Activated naive CD8-positive, alpha-beta T cell (primary cell): ENCODE results near the gene KLK14.

Experiments used
- H3K27ac Mint-ChIP-seq: one replicate; pipeline ENCODE4 v1.8.0; 2021; ENCODE audit warnings: mixed read lengths
- H3K27me3 Mint-ChIP-seq: one replicate; pipeline ENCODE4 v1.8.0; 2021; ENCODE audit warnings: mixed read lengths
- H3K36me3 Mint-ChIP-seq: one replicate; pipeline ENCODE4 v1.8.0; 2021; ENCODE audit warnings: mixed read lengths
- H3K4me1 Mint-ChIP-seq: one replicate; pipeline ENCODE4 v1.8.0; 2021; ENCODE audit warnings: low read depth, mixed read lengths
- H3K4me3 Mint-ChIP-seq: one replicate; pipeline ENCODE4 v1.8.0; 2021; ENCODE audit warnings: mild to moderate bottlenecking, mixed read lengths
- H3K9me3 Mint-ChIP-seq: one replicate; pipeline ENCODE4 v1.8.0; 2021; ENCODE audit warnings: low read depth, mixed read lengths

KLK14 gene, protein sequence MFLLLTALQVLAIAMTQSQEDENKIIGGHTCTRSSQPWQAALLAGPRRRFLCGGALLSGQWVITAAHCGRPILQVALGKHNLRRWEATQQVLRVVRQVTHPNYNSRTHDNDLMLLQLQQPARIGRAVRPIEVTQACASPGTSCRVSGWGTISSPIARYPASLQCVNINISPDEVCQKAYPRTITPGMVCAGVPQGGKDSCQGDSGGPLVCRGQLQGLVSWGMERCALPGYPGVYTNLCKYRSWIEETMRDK

DNA sequence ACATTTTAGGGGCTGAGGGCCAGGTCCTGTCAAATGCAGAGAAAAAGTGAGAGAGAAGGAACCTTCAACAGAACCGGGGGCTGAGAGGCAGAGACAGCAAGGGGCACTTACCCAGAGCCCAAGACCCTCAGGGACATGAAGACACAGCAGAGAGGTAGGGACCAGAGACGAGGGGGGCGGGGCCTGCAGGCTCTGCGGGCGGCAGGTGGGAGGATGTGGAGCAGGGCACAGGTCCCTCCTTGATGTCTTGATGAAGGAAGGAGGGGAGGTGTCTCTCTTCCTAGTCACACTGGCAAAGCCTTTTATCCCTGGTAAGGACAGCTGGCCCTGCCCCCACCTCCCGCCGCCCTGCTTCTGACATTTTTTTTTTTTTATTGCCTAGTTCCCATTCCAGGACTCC is at the start of gene KLK14:
KLK14 (minus strand) TSS at position 277 of the 400 bp plus-strand sequence; CDS start at position 4, 273 bp downstream.
- Mint-ChIP-seq H3K4me3 (no peak within 1 kb of the TSS), H3K27ac (no peak within 1 kb of the TSS)

GRCh38 chr19:51131780-51132680 is 49.3 kb upstream of the KLK14 start:
- H3K4me1 Mint-ChIP-seq: peaks cover 63% of the 10 kb centered on the region
- no peaks in the 10 kb centered on the region for H3K27me3 Mint-ChIP-seq
- peak overlapping the region; percentile 76 for H3K4me3 Mint-ChIP-seq
- no peaks in the 10 kb centered on the region for H3K36me3 Mint-ChIP-seq
- peaks cover 4% of the 10 kb centered on the region for H3K9me3 Mint-ChIP-seq
- peak overlapping the region; percentile 91 for H3K27ac Mint-ChIP-seq

More for the DNA sequence above, at the start of gene KLK14:
- Mint-ChIP-seq H3K27me3 (peaks cover 8% of the 10 kb centered on the region), H3K4me1 (no peaks in the 10 kb centered on the region), H3K36me3 (peaks cover 5% of the 10 kb centered on the region), H3K9me3 (no peaks in the 10 kb centered on the region)

DNA sequence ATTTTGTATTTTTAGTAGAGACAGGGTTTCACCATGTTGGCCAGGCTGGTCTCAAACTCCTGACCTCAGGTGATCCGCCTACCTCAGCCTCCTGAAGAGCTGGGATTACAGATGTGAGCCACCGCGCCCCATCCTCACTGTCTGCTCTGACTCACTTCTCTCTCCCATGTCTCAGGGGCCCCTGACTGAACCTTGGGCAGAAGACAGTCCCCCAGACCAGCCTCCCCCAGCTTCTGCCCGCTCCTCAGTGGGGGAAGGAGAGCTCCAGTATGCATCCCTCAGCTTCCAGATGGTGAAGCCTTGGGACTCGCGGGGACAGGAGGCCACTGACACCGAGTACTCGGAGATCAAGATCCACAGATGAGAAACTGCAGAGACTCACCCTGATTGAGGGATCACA is 47.0 kb upstream of the KLK14 start:
- Mint-ChIP-seq H3K27me3 (no peaks in the 10 kb centered on the region), H3K27ac (no peak overlapping the region), H3K4me1 (peaks cover 65% of the 10 kb centered on the region), H3K9me3 (peaks cover 2% of the 10 kb centered on the region), H3K4me3 (peak overlapping the region; percentile 23), H3K36me3 (no peaks in the 10 kb centered on the region)

DNA sequence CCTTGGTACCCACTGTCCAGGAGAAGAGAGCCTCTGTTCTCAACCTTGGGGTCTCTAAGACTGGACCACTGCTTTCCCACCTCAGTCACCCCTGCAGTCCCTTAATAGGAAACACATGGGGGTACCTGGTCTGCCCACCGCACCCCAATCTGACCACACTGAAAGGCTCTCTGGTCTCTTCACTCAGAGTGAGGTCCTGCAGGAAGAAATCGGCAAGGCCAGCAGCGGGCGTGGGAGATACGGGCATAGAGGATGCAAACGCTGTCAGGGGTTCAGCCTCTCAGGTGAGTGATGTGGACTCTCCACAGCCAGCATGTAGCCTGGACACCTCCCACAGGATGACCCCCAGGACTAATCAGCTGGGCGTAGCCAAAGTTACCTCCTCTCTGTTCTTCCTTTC is 45.5 kb upstream of the KLK14 start:
- no peak overlapping the region for H3K4me3 Mint-ChIP-seq
- H3K9me3 Mint-ChIP-seq: no peaks in the 10 kb centered on the region
- H3K27ac Mint-ChIP-seq: peak overlapping the region; percentile 69

DNA sequence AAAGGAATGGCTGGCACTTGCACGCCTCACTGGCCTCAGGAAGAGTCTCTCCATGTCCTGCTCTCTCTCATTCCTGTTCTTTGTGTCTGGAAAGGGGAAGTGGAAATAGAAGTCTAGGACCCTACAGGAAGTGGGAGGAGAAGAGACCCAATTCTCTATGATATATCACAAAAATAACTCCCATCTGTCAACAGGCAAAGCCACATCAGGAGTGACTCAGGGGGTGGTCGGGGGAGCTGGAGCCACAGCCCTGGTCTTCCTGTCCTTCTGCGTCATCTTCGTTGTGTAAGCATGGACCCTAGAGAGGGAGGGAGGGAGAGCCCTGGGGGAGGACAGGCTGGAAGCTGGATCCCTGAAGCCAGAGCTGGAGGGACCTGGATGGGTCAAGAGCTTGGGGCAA is 45.1 kb upstream of the KLK14 start:
- Mint-ChIP-seq H3K27ac (peak overlapping the region; percentile 83), H3K9me3 (no peaks in the 10 kb centered on the region), H3K4me3 (peak overlapping the region; percentile 50), H3K36me3 (no peaks in the 10 kb centered on the region), H3K27me3 (no peaks in the 10 kb centered on the region), H3K4me1 (peaks cover 82% of the 10 kb centered on the region)

More for the DNA sequence above, 45.5 kb upstream of the KLK14 start:
- Mint-ChIP-seq H3K36me3 (no peaks in the 10 kb centered on the region), H3K4me1 (peaks cover 79% of the 10 kb centered on the region), H3K27me3 (no peaks in the 10 kb centered on the region)

- Mint-ChIP-seq H3K27ac (no peak overlapping the region), H3K27me3 (no peaks in the 10 kb centered on the region), H3K9me3 (no peaks in the 10 kb centered on the region), H3K4me1 (peaks cover 83% of the 10 kb centered on the region), H3K36me3 (no peaks in the 10 kb centered on the region), H3K4me3 (no peak overlapping the region)
Observed at GRCh38 chr19:51127032-51127431, 44.3 kb upstream of the KLK14 start.

DNA sequence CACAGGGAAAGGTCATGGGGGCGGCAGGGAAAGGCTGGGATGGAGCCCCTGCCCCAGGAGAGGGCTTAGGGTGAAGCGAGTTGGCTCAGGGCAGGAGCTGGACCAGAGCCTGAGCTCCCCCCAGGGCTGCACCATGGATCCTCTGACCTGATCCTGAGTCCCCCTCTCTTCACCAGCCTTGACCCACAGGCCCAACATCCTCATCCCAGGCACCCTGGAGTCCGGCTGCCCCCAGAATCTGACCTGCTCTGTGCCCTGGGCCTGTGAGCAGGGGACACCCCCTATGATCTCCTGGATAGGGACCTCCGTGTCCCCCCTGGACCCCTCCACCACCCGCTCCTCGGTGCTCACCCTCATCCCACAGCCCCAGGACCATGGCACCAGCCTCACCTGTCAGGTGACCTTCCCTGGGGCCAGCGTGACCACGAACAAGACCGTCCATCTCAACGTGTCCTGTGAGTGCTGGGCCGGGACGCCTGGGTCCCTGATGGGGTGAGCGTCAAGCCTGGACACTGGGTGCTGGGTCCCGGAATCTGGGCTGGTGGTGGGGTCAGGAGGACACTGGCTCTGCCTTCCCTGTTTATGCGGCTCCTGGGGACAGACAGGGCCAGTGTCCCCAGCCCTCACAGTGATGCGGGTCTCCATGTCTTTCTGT is 42.9 kb upstream of the KLK14 start:
- no peaks in the 10 kb centered on the region for H3K9me3 Mint-ChIP-seq
- peak overlapping the region; percentile 6 for H3K27ac Mint-ChIP-seq
- no peaks in the 10 kb centered on the region for H3K36me3 Mint-ChIP-seq
- peaks cover 82% of the 10 kb centered on the region for H3K4me1 Mint-ChIP-seq
- no peaks in the 10 kb centered on the region for H3K27me3 Mint-ChIP-seq
- no peak overlapping the region for H3K4me3 Mint-ChIP-seq

DNA sequence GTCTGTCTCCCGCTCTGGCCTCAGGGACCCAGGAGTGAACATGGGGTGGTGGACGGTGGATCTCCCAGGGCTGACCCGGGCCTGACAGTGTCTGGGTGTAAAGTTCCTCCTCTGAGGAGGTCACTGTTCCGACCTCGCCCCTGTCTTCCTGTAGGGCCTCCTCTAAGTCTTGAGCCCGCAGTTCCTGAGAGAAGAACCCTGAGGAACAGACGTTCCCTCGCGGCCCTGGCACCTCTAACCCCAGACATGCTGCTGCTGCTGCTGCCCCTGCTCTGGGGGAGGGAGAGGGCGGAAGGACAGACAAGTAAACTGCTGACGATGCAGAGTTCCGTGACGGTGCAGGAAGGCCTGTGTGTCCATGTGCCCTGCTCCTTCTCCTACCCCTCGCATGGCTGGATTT is 42.0 kb upstream of the KLK14 start, which contains the start of gene SIGLEC9:
SIGLEC9 (plus strand) TSS at position 178 of the 400 bp plus-strand sequence; CDS start at position 247, 69 bp downstream.
- H3K27me3 Mint-ChIP-seq: no peaks in the 10 kb centered on the region
- H3K4me3 Mint-ChIP-seq: peak within 1 kb of the TSS; percentile 69
- H3K9me3 Mint-ChIP-seq: no peaks in the 10 kb centered on the region
- no peaks in the 10 kb centered on the region for H3K36me3 Mint-ChIP-seq
- H3K27ac Mint-ChIP-seq: peak within 1 kb of the TSS; percentile 88
- H3K4me1 Mint-ChIP-seq: peaks cover 79% of the 10 kb centered on the region

GRCh38 chr19:51124216-51124615 is 41.5 kb upstream of the KLK14 start:
- H3K27me3 Mint-ChIP-seq: no peaks in the 10 kb centered on the region
- no peaks in the 10 kb centered on the region for H3K9me3 Mint-ChIP-seq
- no peaks in the 10 kb centered on the region for H3K36me3 Mint-ChIP-seq
- peak overlapping the region; percentile 69 for H3K4me3 Mint-ChIP-seq
- H3K4me1 Mint-ChIP-seq: peaks cover 78% of the 10 kb centered on the region
- peak overlapping the region; percentile 88 for H3K27ac Mint-ChIP-seq

DNA sequence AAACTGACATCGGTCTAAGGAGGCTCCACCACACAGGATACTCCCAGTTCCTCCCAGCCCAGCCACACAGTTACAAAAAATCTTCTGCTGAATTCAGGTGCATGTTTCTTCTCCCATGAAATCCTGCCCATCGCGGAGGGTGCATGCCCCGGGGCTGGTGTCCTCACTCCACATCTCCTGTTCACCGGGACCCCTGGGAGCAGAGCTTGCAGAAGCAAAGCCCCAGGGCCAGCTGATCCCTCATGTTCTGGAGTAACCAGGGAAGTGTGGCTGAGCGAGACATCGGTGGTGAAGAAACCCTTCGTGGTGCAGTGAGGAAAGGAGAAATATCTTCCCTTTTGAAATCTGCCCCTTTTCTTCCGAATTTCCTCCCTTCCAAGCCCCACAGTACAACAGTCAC is 41.1 kb upstream of the KLK14 start:
- no peaks in the 10 kb centered on the region for H3K27me3 Mint-ChIP-seq
- H3K4me1 Mint-ChIP-seq: peaks cover 80% of the 10 kb centered on the region
- H3K9me3 Mint-ChIP-seq: no peaks in the 10 kb centered on the region
- H3K36me3 Mint-ChIP-seq: no peaks in the 10 kb centered on the region
- peak overlapping the region; percentile 88 for H3K27ac Mint-ChIP-seq
- peak overlapping the region; percentile 69 for H3K4me3 Mint-ChIP-seq

- Mint-ChIP-seq H3K27me3 (no peaks in the 10 kb centered on the region), H3K4me3 (peak overlapping the region; percentile 69), H3K4me1 (peaks cover 76% of the 10 kb centered on the region), H3K9me3 (no peaks in the 10 kb centered on the region), H3K27ac (peak overlapping the region; percentile 88), H3K36me3 (no peaks in the 10 kb centered on the region)
Observed at GRCh38 chr19:51123381-51123800, 40.7 kb upstream of the KLK14 start.

GRCh38 chr19:51122112-51122981 is 39.7 kb upstream of the KLK14 start:
- peak overlapping the region; percentile 52 for H3K4me3 Mint-ChIP-seq
- no peaks in the 10 kb centered on the region for H3K9me3 Mint-ChIP-seq
- peak overlapping the region; percentile 50 for H3K27ac Mint-ChIP-seq
- no peaks in the 10 kb centered on the region for H3K27me3 Mint-ChIP-seq
- no peaks in the 10 kb centered on the region for H3K36me3 Mint-ChIP-seq
- H3K4me1 Mint-ChIP-seq: peaks cover 68% of the 10 kb centered on the region

DNA sequence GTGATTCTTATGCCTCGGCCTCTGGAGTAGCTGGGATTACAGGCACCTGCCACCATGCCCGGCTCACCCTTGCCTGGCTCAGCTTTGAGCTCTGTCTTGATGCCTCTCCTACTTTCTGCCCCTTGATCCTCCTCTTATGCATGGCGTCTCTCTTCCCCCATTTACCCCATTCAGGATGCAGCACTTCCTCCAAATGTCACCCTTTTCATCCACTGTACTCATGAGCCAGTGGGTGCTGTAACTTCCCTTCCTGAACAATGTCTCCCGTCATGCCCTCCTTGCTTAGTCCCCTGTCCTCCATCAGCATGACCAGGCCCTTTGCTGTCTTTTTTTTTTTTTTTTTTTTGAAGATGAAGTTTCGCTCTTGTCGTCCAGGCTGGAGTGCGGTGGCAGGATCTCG is 38.6 kb upstream of the KLK14 start:
- Mint-ChIP-seq H3K27ac (no peak overlapping the region), H3K27me3 (no peaks in the 10 kb centered on the region), H3K4me1 (peaks cover 67% of the 10 kb centered on the region), H3K4me3 (no peak overlapping the region), H3K36me3 (no peaks in the 10 kb centered on the region), H3K9me3 (no peaks in the 10 kb centered on the region)

- Mint-ChIP-seq H3K4me1 (peaks cover 72% of the 10 kb centered on the region), H3K9me3 (no peaks in the 10 kb centered on the region), H3K4me3 (no peak overlapping the region), H3K27me3 (no peaks in the 10 kb centered on the region), H3K36me3 (no peaks in the 10 kb centered on the region), H3K27ac (peak overlapping the region; percentile 58)
Observed at GRCh38 chr19:51120160-51120559, 37.5 kb upstream of the KLK14 start.
